GM23338 (cell line): Measurements from ENCODE around the gene OBSCN.

Source experiments
- CTCF ChIP-seq, 2 experiments: fragments of 200-600 bp in 1 of 2; sonication (generic) in 1 of 2; conservative IDR thresholded peaks; 2 replicates each; pipeline versions ENCODE4 v1.5.1 to v1.6.1; 2016 to 2017; ENCODE audit warnings: antibody characterized with exemption in 2 of 2, low read depth in 2 of 2, mild to moderate bottlenecking in 2 of 2, moderate library complexity in 1 of 2
- EZH2 ChIP-seq: fragments of 200-600 bp; sonication (generic); IDR thresholded peaks from one replicate; pipeline ENCODE4 v1.8.0; 2017; ENCODE audit warnings: antibody characterized with exemption, mild to moderate bottlenecking, low read depth; ENCODE audit not compliant: unreplicated experiment
- EZH2phosphoT487 ChIP-seq: fragments of 200-600 bp; sonication (generic); IDR thresholded peaks from one replicate; pipeline ENCODE4 v1.8.1; 2018; ENCODE audit warnings: antibody characterized with exemption; ENCODE audit not compliant: unreplicated experiment
- POLR2AphosphoS5 ChIP-seq: IDR thresholded peaks from 2 replicates; pipeline ENCODE4 v1.6.1; 2016; ENCODE audit warnings: antibody characterized with exemption, low read depth
- REST ChIP-seq: IDR thresholded peaks from one replicate; pipeline ENCODE4 v1.6.1; 2018; ENCODE audit warnings: antibody characterized with exemption; ENCODE audit not compliant: unreplicated experiment

- no peak for TF ChIP-seq CTCF (conservative IDR thresholded peaks at IDR 0.05; ENCODE audit: low read depth in 2 of 2)
- TF ChIP-seq EZH2: no peak
- TF ChIP-seq EZH2phosphoT487: no peak
- TF ChIP-seq POLR2AphosphoS5: no peak
- TF ChIP-seq REST: no peak
Measured at GRCh38 chr1:228362141-228362883, 154.5 kb downstream of the OBSCN start.
